ENCODE results near the gene SLAIN2.

DNA sequence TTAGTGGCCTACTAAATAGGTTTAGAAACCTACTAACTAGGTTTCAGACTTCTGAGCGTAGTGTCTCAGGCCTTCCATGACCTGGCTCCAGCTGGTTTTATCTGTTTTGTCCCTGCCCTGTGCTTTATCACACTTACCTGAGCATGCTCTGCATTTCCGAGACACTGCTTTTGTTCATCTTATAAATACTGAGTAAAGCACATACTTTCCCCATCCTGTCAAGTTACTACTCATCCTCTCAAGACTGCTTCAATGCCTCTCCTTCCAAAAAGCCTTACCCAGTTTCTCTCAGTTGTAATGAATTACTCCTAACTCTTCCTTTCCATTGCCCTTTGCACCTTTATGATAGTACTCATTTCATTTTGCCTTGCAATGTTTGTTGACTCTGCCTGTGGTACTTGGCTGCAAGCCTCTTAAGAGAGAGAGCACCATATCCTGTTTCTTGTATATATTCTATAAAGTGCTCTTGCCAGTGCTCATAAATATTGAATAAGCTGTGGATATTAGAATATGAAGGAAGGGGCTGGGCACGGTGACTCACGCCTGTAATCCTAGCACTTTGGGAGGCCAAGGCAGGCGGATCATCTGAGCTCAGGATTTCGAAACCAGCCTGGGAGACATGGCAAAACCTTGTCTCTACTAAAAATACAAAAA, 34.4 kb downstream of the SLAIN2 start:
- TF ChIP-seq, protein P1, sequence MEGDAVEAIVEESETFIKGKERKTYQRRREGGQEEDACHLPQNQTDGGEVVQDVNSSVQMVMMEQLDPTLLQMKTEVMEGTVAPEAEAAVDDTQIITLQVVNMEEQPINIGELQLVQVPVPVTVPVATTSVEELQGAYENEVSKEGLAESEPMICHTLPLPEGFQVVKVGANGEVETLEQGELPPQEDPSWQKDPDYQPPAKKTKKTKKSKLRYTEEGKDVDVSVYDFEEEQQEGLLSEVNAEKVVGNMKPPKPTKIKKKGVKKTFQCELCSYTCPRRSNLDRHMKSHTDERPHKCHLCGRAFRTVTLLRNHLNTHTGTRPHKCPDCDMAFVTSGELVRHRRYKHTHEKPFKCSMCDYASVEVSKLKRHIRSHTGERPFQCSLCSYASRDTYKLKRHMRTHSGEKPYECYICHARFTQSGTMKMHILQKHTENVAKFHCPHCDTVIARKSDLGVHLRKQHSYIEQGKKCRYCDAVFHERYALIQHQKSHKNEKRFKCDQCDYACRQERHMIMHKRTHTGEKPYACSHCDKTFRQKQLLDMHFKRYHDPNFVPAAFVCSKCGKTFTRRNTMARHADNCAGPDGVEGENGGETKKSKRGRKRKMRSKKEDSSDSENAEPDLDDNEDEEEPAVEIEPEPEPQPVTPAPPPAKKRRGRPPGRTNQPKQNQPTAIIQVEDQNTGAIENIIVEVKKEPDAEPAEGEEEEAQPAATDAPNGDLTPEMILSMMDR (IDR thresholded peaks at IDR 0.05), result no peak
- TF ChIP-seq ZFX (IDR thresholded peaks at IDR 0.05; ENCODE audit: borderline replicate concordance), result no peak

Measured in 22Rv1 (cell line).